ENCODE data around the gene GALNT8.
"Not testable (repeated sequence)": the region's sequence is repeated elsewhere in the genome, so short reads cannot be mapped to it uniquely, and the experiment has no call there.

Gene GALNT8

GRCh38 chr12:4745249-4745648 is 25.0 kb downstream of the GALNT8 start:
- no peak for DNase-seq

- DNase-seq: not testable (repeated sequence)
Measured at GRCh38 chr12:4751654-4752053, 31.5 kb downstream of the GALNT8 start.

GRCh38 chr12:4762773-4763172 is 42.6 kb downstream of the GALNT8 start:
- no peak for DNase-seq

GRCh38 chr12:4763549-4763948 is 43.3 kb downstream of the GALNT8 start:
- no peak for DNase-seq

- DNase-seq: no peak
Measured at GRCh38 chr12:4766445-4766844, 46.2 kb downstream of the GALNT8 start.

- DNase-seq: no peak
Measured at GRCh38 chr12:4767186-4767585, 47.0 kb downstream of the GALNT8 start.

GRCh38 chr12:4768341-4768740 is 48.1 kb downstream of the GALNT8 start:
- DNase-seq: no peak

GRCh38 chr12:4769073-4769472 is 48.9 kb downstream of the GALNT8 start:
- DNase-seq: no peak

- no peak for DNase-seq
Measured at GRCh38 chr12:4771172-4771959, 51.2 kb downstream of the GALNT8 start.

GRCh38 chr12:4771960-4772566 is 51.9 kb downstream of the GALNT8 start:
- DNase-seq: no peak

GRCh38 chr12:4775936-4776335 is 55.7 kb downstream of the GALNT8 start:
- DNase-seq: no peak

GRCh38 chr12:4779749-4780148 is 59.5 kb downstream of the GALNT8 start:
- no peak for DNase-seq

- DNase-seq: no peak
Measured at GRCh38 chr12:4780641-4781611, 60.7 kb downstream of the GALNT8 start.

GRCh38 chr12:4784404-4785054 is 64.3 kb downstream of the GALNT8 start:
- no peak for DNase-seq

- DNase-seq: no peak
Measured at GRCh38 chr12:4786795-4787194, 66.6 kb downstream of the GALNT8 start.

- DNase-seq: no peak
Measured at GRCh38 chr12:4787965-4788364, 67.8 kb downstream of the GALNT8 start.

- no peak for DNase-seq
Measured at GRCh38 chr12:4789776-4790175, 69.6 kb downstream of the GALNT8 start.

- DNase-seq: no peak
Measured at GRCh38 chr12:4791497-4791896, 71.3 kb downstream of the GALNT8 start.

GRCh38 chr12:4794491-4794890 is 74.3 kb downstream of the GALNT8 start:
- DNase-seq: no peak

- DNase-seq: no peak
Measured at GRCh38 chr12:4796216-4796615, 76.0 kb downstream of the GALNT8 start.

GRCh38 chr12:4796694-4797482 is 76.7 kb downstream of the GALNT8 start:
- no peak for DNase-seq

- no peak for DNase-seq
Measured at GRCh38 chr12:4800555-4800954, 80.4 kb downstream of the GALNT8 start.
